A549 (cell line): Measurements from ENCODE around the gene ARL4A. TPM values are rescaled to one million over a fixed set of nuclear protein-coding genes. Genes with fewer than 3 reads are reported as not detected.
A peak's percentile ranks its signal among the peaks of the same experiment; 100 is the strongest.
"Not testable (repeated sequence)": the region's sequence is repeated elsewhere in the genome, so short reads cannot be mapped to it uniquely, and the experiment has no call there.

ENCODE experiments used
- ATAC-seq, 2 experiments: fragments of 200-7000 bp in 1 of 2; fragments of >200 bp in 1 of 2; cut with Nextera tagmentation in 1 of 2; cut with Tn5 transposase in 1 of 2; 3 replicates each; pipeline versions ENCODE4 v1.8.0 to v1.9.1; 2018 to 2020; ENCODE audit warnings: mild to moderate bottlenecking in 1 of 2, moderate library complexity in 1 of 2
- CTCF ChIA-PET: fragments of 300-600 bp; sonication (Branson Sonifier 250); formaldehyde crosslinking; extraction: SDS; loops from one replicate; lab custom pipeline; 2021; ENCODE audit warnings: antibody characterized with exemption, inconsistent platforms; lab: Yijun Ruan, JAX
- POLR2A ChIA-PET: fragments of 350-600 bp; formaldehyde crosslinking; extraction: SDS; loops from one replicate; lab custom pipeline; 2021; ENCODE audit warnings: antibody characterized with exemption, inconsistent platforms; lab: Yijun Ruan, JAX
- DNase-seq, 2 experiments: peaks; one replicate each; pipeline versions ENCODE4 v3.0.0 to v3.0.0-alpha.2; 2011 to 2016; ENCODE audit warnings: low read depth in 1 of 2, low spot score in 1 of 2
- FAIRE-seq: peaks from 2 replicates; lab custom pipeline; 2011; peaks lifted over from hg19 to GRCh38; lab: Jason Lieb, UNC
- H3K27ac ChIP-seq, 2 experiments: fragments of >200 bp; sonication (Bioruptor Twin); formaldehyde crosslinking; 3 replicates each; pipeline ENCODE4 v1.5.1; 2016 to 2017
- H3K4me1 ChIP-seq: fragments of >200 bp; sonication (Bioruptor Twin); formaldehyde crosslinking; 3 replicates; pipeline ENCODE4 v1.6.1; 2016
- H3K4me2 ChIP-seq: fragments of >200 bp; sonication (Bioruptor Twin); formaldehyde crosslinking; 3 replicates; pipeline ENCODE4 v1.6.1; 2016
- H3K4me3 ChIP-seq: fragments of >200 bp; sonication (Bioruptor Twin); formaldehyde crosslinking; 3 replicates; pipeline ENCODE4 v1.5.1; 2016
- H3K9me3 ChIP-seq: fragments of >200 bp; sonication (Bioruptor Twin); formaldehyde crosslinking; 3 replicates; pipeline ENCODE4 v1.6.1; 2016
- ATOH8 ChIP-seq: fragments of 250-450 bp; sonication (Bioruptor Pico); IDR thresholded peaks from 2 replicates; pipeline ENCODE4 v1.5.0; 2020; ENCODE audit warnings: low read depth, mild to moderate bottlenecking, moderate library complexity
- CEBPB ChIP-seq, 2 experiments: fragments of >200 bp in 1 of 2; sonication (Bioruptor Twin) in 1 of 2; formaldehyde crosslinking in 1 of 2; IDR thresholded peaks; 2 replicates each; pipeline ENCODE4 v1.6.1; 2012 to 2016
- EP300 ChIP-seq, 2 experiments: fragments of >200 bp; sonication (Bioruptor Twin); formaldehyde crosslinking; IDR thresholded peaks; 2 replicates in 1 of 2; 3 replicates in 1 of 2; pipeline ENCODE4 v1.6.1; 2016 to 2017
- FOSL2 ChIP-seq, 2 experiments: fragments of 450-650 bp in 1 of 2; fragments of >200 bp in 1 of 2; sonication (Bioruptor Twin) in 1 of 2; formaldehyde crosslinking; IDR thresholded peaks; 2 replicates each; pipeline versions ENCODE4 v1.5.0 to v1.6.1; 2016 to 2020; ENCODE audit warnings: mild to moderate bottlenecking in 1 of 2, moderate library complexity in 1 of 2
- GATA3 ChIP-seq: IDR thresholded peaks from 2 replicates; pipeline ENCODE4 v1.6.1; 2012; ENCODE audit warnings: borderline replicate concordance
- JUN ChIP-seq, 2 experiments: fragments of >200 bp; sonication (Bioruptor Twin); formaldehyde crosslinking; IDR thresholded peaks; 2 replicates in 1 of 2; 3 replicates in 1 of 2; pipeline ENCODE4 v1.6.1; 2016 to 2017
- JUNB ChIP-seq: fragments of >200 bp; sonication (Bioruptor Twin); formaldehyde crosslinking; IDR thresholded peaks from 2 replicates; pipeline ENCODE4 v1.6.1; 2016
- KDM5A ChIP-seq: fragments of 200-600 bp; sonication (generic); IDR thresholded peaks from 2 replicates; pipeline ENCODE4 v1.6.1; 2016; ENCODE audit warnings: antibody characterized with exemption, mild to moderate bottlenecking
- MAX ChIP-seq: IDR thresholded peaks from 2 replicates; pipeline ENCODE4 v1.6.1; 2012
- NR3C1 ChIP-seq: fragments of >200 bp; sonication (Bioruptor Twin); formaldehyde crosslinking; IDR thresholded peaks from 3 replicates; pipeline ENCODE4 v1.6.1; 2017
- RCOR1 ChIP-seq: fragments of 150-350 bp; IDR thresholded peaks from 2 replicates; pipeline ENCODE4 v1.6.1; 2014; ENCODE audit warnings: antibody characterized with exemption, low read length, low read depth
- RFX5 ChIP-seq: fragments of 450-650 bp; IDR thresholded peaks from 2 replicates; pipeline ENCODE4 v1.7.1; 2014; ENCODE audit warnings: antibody characterized with exemption, mild to moderate bottlenecking, moderate library complexity
- TFCP2L1 ChIP-seq: fragments of 250-450 bp; sonication (Bioruptor Pico); IDR thresholded peaks from 2 replicates; pipeline ENCODE4 v1.5.0; 2021; ENCODE audit warnings: mild to moderate bottlenecking
- TP53 ChIP-seq: fragments of 250-450 bp; sonication (Bioruptor Pico); IDR thresholded peaks from 2 replicates; pipeline ENCODE4 v1.5.0; 2021; ENCODE audit warnings: mild to moderate bottlenecking, moderate library complexity
- ZFP36 ChIP-seq: fragments of 450-650 bp; IDR thresholded peaks from 2 replicates; pipeline ENCODE4 v1.6.1; 2014; ENCODE audit warnings: borderline replicate concordance; ENCODE audit not compliant: partially characterized antibody
- WGBS: methylation state at CpG from one replicate; pipeline ENCODE4 v1.1.6; 2017; ENCODE audit errors: missing lambda C conversion rate; 5-methylcytosine and 5-hydroxymethylcytosine counted together
- polyA plus RNA-seq, 4 experiments: library from polyadenylated mRNA; depleted of rRNA in 3 of 4; stranded (reverse); fragments of >200 nt; fragmentation: RNase III in 1 of 4; extraction: RNeasy Plus Mini Kit Qiagen cat#74134 plus additional on column Dnase treatment in 1 of 4; gene quantifications; 2 replicates in 3 of 4; 3 replicates in 1 of 4; pipeline ENCODE4 v1.2.3, GENCODE V29; 2011 to 2017

The ARL4A gene
- polyA plus RNA-seq, 2 of the 4 experiments (the other 2 are of a cell fraction), result 51.9 to 76.1 TPM

GRCh38 chr7:12655161-12655560 lies 32.3 kb upstream of the ARL4A start:
- Histone ChIP-seq H3K4me3 (no peak overlapping the region), H3K4me1 (peaks cover 24% of the 10 kb centered on the region), H3K9me3 (no peaks in the 10 kb centered on the region), H3K4me2 (no peak overlapping the region), H3K27ac (no peak overlapping the region)
- ChIA-PET POLR2A (no interaction called here), CTCF (interaction anchor here (0.6 to 2.8 kb wide), 2 partner anchors 14 to 31 kb away, joined by 3 to 20 read pairs; partner anchors contain the start of gene ARL4A)
- TF ChIP-seq NR3C1 (no peak), GATA3 (no peak), TFCP2L1 (CRISPR knock-in tag) (no peak), KDM5A (no peak), FOSL2 (IDR thresholded peaks at IDR 0.05) (no peak), FOSL2 (CRISPR knock-in tag; IDR thresholded peaks at IDR 0.05) (no peak), ZFP36 (no peak), ATOH8 (CRISPR knock-in tag) (no peak), TP53 (no peak)
- no peak for ATAC-seq
- 87% methylated on average over 2 of the region's 2 CpGs for WGBS
- no peak for DNase-seq
- FAIRE-seq, result no peak

DNA sequence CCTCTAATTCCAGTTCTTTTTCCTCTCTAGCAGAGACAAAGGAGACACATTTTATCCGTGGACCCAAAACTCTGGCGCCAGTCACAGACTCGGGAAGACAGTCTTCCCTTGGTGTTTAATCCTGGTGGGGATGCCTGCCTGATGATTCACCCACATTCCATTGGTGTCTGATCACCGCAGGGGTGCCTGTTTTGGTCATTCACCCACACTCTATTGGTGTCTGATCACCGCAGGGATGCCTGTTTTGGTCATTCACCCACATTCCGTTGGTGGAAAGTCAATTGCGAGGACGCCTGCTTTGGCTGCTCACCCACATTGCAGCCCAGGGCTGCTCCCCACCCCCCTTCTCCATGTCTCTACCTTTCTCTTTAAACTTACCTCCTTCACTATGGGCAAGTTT lies 27.0 kb upstream of the ARL4A start:
- POLR2A ChIA-PET, result not testable (repeated sequence)
- TF ChIP-seq GATA3 (peak; percentile 85), FOSL2 (IDR thresholded peaks at IDR 0.05) (peak; percentile 81), FOSL2 (CRISPR knock-in tag; IDR thresholded peaks at IDR 0.05) (peak; percentile 89), MAX (peak; percentile 76), CEBPB (IDR thresholded peaks at IDR 0.05) (peak in 1 of 2 experiments; percentile 44; a peak in 1 of 4 replicates), EP300 (IDR thresholded peaks at IDR 0.05) (peak; percentile 18 to 66; a peak in 2 of 5 replicates), JUN (IDR thresholded peaks at IDR 0.05) (peak; percentile 51 to 54; a peak in 3 of 5 replicates), JUNB (peak; percentile 71)
- TF ChIP-seq, all 56 proteins: peak for 7; not testable (repeated sequence) for 49
- peak; percentile 98 for ATAC-seq
- peak; percentile 28 to 80 for DNase-seq
- Histone ChIP-seq H3K4me3 (peak overlapping the region; percentile 22; the same call in 2 of the 3 replicates), H3K4me2 (peak overlapping the region; percentile 90), H3K27ac (peak overlapping the region; percentile 71 to 88), H3K4me1 (peaks cover 21% of the 10 kb centered on the region)
- 2% methylated on average over 8 of the region's 8 CpGs for WGBS
- H3K9me3 ChIP-seq, FAIRE-seq, CTCF ChIA-PET: not testable (repeated sequence)

DNA sequence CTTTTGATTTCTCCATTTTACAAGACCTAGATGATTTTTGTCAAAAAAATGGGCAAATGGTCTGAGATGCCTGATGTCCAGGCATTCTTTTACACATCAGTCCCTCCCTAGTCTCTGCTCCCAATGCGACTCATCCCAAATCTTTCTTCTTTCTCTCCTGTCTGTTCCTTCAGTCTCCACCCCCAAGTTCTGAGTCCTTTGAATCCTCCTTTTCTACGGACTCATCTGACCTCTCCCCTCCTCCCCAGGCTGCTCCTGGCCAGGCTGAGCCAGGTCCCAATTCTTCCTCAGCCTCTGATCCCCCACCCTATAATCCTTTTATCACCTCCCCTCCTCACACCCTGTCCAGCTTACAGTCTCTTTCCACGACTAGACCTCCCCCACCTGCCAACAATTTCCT lies 26.4 kb upstream of the ARL4A start:
- FAIRE-seq, DNase-seq, ATAC-seq, POLR2A ChIA-PET, H3K9me3 ChIP-seq: not testable (repeated sequence)
- Histone ChIP-seq H3K4me1 (peaks cover 21% of the 10 kb centered on the region), H3K4me2 (peak overlapping the region; percentile 90), H3K27ac (peak overlapping the region; percentile 71 to 88), H3K4me3 (peak overlapping the region; percentile 22; the same call in 2 of the 3 replicates)
- WGBS, result 15% methylated on average over 3 of the region's 3 CpGs
- CTCF ChIA-PET, result interaction anchor here (0.8 to 1.1 kb wide), 3 partner anchors 22 to 136 kb away, joined by 3 to 8 read pairs (median 3); no protein-coding TSS in a partner anchor

GRCh38 chr7:12661581-12661980 lies 25.9 kb upstream of the ARL4A start:
- FAIRE-seq (no peak), DNase-seq (no peak), ATAC-seq (no peak)
- peak overlapping the region; percentile 71 to 88 for H3K27ac ChIP-seq
- CTCF ChIA-PET, result interaction anchor here (0.8 to 1.1 kb wide), 3 partner anchors 22 to 136 kb away, joined by 3 to 8 read pairs (median 3); no protein-coding TSS in a partner anchor
- peaks cover 21% of the 10 kb centered on the region for H3K4me1 ChIP-seq
- H3K9me3 ChIP-seq, result no peaks in the 10 kb centered on the region
- H3K4me3 ChIP-seq, result no peak overlapping the region
- WGBS, result 88% methylated on average over 6 of the region's 6 CpGs
- H3K4me2 ChIP-seq, result peak overlapping the region; percentile 90
- POLR2A ChIA-PET, result no interaction called here
- TF ChIP-seq TFCP2L1 (CRISPR knock-in tag), result no peak
- TF ChIP-seq RFX5, result no peak
- TF ChIP-seq JUNB, result no peak
- TF ChIP-seq RCOR1, result no peak
- TF ChIP-seq, all 56 proteins: peak for 0
